Activated effector memory CD4-positive, alpha-beta T cell treated with anti-CD3 and anti-CD28 coated beads, Interleukin-2, amount 50 U/mL, for 16 hours (primary cell): ENCODE results near the gene PSRC1.
"Not testable (repeated sequence)": the region's sequence is repeated elsewhere in the genome, so short reads cannot be mapped to it uniquely, and the experiment has no call there.

ENCODE experiments used
- DNase-seq: peaks from one replicate; pipeline ENCODE4 v3.0.0-alpha.2; 2020

PSRC1 gene

GRCh38 chr1:109282952-109283747 lies at the start of gene PSRC1:
Gene PSRC1 (minus strand): TSS chr1:109283145.
- DNase-seq, result peak; percentile 97

- DNase-seq, result no peak
Observed at GRCh38 chr1:109331113-109331512, 48.2 kb upstream of the PSRC1 start.

GRCh38 chr1:109327285-109327684 lies 44.3 kb upstream of the PSRC1 start:
- no peak for DNase-seq

GRCh38 chr1:109322974-109323373 lies 40.0 kb upstream of the PSRC1 start:
- DNase-seq, result no peak

- no peak for DNase-seq
Observed at GRCh38 chr1:109319114-109319513, 36.2 kb upstream of the PSRC1 start.

GRCh38 chr1:109316506-109316905 lies 33.6 kb upstream of the PSRC1 start:
- no peak for DNase-seq

- no peak for DNase-seq
Observed at GRCh38 chr1:109315288-109315687, 32.3 kb upstream of the PSRC1 start.

GRCh38 chr1:109314795-109315194 lies 31.9 kb upstream of the PSRC1 start:
- no peak for DNase-seq

GRCh38 chr1:109312978-109313775 lies 30.2 kb upstream of the PSRC1 start:
- DNase-seq, result no peak

GRCh38 chr1:109312246-109312645 lies 29.3 kb upstream of the PSRC1 start:
- DNase-seq, result no peak

GRCh38 chr1:109309347-109309746 lies 26.4 kb upstream of the PSRC1 start:
- DNase-seq, result no peak

GRCh38 chr1:109307274-109308021 lies 24.5 kb upstream of the PSRC1 start:
- DNase-seq, result no peak

- DNase-seq, result no peak
Observed at GRCh38 chr1:109306832-109307273, 23.9 kb upstream of the PSRC1 start, which contains the start of gene MYBPHL. Gene MYBPHL (minus strand): TSS chr1:109307011. CDS start chr1:109306991, 20 bp downstream.

- not testable (repeated sequence) for DNase-seq
Observed at GRCh38 chr1:109305991-109306390, 23.0 kb upstream of the PSRC1 start.

- DNase-seq, result no peak
Observed at GRCh38 chr1:109304226-109304920, 21.4 kb upstream of the PSRC1 start.

GRCh38 chr1:109301874-109302273 lies 18.9 kb upstream of the PSRC1 start:
- DNase-seq, result no peak

- DNase-seq, result no peak
Observed at GRCh38 chr1:109300650-109301151, 17.8 kb upstream of the PSRC1 start.

GRCh38 chr1:109299558-109300343 lies 16.8 kb upstream of the PSRC1 start:
- DNase-seq, result no peak

GRCh38 chr1:109298666-109299557 lies 16.0 kb upstream of the PSRC1 start:
- DNase-seq, result no peak

GRCh38 chr1:109296782-109297181 lies 13.8 kb upstream of the PSRC1 start:
- DNase-seq, result no peak
